ENCODE data around the gene TPX2. TPM values are rescaled to one million over a fixed set of nuclear protein-coding genes. Genes with fewer than 3 reads are reported as not detected.
A peak's percentile ranks its signal among the peaks of the same experiment; 100 is the strongest.

TPX2 gene
- total RNA-seq, 5 donors from 2014 or later (not counting 1 experiment from before 2014, with no cell fraction given): 0.99 to 3.0 (median 1.4) TPM

DNA sequence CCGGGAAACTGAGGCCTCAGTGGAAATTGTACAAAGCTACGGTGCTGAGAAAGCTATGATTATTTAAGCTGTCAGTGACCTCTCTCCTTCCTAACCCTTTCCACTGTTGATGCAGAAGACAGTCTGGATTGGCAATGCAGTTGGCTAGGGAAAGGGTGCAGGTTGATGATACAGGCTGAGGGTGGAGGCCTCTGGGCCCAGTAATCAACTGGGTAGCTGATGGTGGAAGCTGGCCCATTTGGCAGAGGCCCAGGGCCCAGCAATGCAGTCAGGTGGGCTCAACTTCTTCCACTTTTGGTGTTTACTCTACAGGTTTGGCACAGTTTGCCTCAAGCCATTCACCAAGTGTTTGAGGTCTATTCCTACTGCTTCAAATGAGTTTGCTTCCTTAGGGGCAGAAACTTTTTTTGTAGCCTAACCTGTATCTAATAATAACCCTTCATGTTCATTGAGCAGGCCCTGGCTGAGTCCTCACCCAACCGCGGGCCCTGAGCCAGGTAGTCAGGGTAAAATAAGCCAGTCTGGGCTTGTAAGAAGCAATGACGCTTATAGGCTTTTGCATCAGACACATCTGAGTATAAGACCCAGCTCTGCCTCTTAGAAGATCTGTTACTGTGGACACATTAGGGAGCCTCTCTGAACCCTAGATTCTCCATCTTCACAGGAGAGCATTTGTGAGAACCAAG is 28.5 kb upstream of the TPX2 start:
- H3K27ac Mint-ChIP-seq: peak overlapping the region; percentile 32 to 85
- no peak overlapping the region for H3K4me3 ChIP-seq (ENCODE audit: control insufficient read depth in 1 of 2, extremely low read depth in 1 of 2, low read length in 1 of 2)
- H3K27me3 Mint-ChIP-seq: no peaks in the 10 kb centered on the region
- peaks cover 0 to 37% of the 10 kb centered on the region in 2 experiments for H3K4me1 ChIP-seq (ENCODE audit: control insufficient read depth in 1 of 2, extremely low read depth in 1 of 2, insufficient read depth in 2 of 2, low read length in 2 of 2)
- no peaks in the 10 kb centered on the region for H3K27me3 ChIP-seq (replicated peaks in 1 of 2; ENCODE audit: control insufficient read depth in 2 of 2, extremely low read depth in 1 of 2, insufficient read depth in 2 of 2, low read length in 1 of 2)
- CTCF ChIA-PET: interaction anchor here (1.0 to 1.4 kb wide), 2 partner anchors 10 to 13 kb away, joined by 3 to 4 read pairs; no protein-coding TSS in a partner anchor
- no peaks in the 10 kb centered on the region for H3K9me3 ChIP-seq
- peaks cover 5 to 55% of the 10 kb centered on the region in 2 donors for H3K36me3 ChIP-seq (ENCODE audit: control insufficient read depth in 2 of 2, extremely low read depth in 1 of 2, insufficient read depth in 1 of 2, low read length in 1 of 2)
- no peak overlapping the region for H3K4me3 Mint-ChIP-seq
- H3K27ac ChIP-seq (ENCODE audit: low read length): no peak overlapping the region
- no peak for DNase-seq
- H3K9me3 Mint-ChIP-seq: no peaks in the 10 kb centered on the region
- POLR2A ChIA-PET: no interaction called here
- peaks cover 82 to 90% (median 84%) of the 10 kb centered on the region in 3 donors for H3K4me1 Mint-ChIP-seq
- H3K36me3 Mint-ChIP-seq: peaks cover 45% of the 10 kb centered on the region
- 86% methylated on average over 2 of the region's 5 CpGs for WGBS (ENCODE audit: insufficient coverage)
- ATAC-seq (replicated peaks in 1 of 4): no peak

- Histone ChIP-seq H3K36me3 (ENCODE audit: control insufficient read depth in 2 of 2, extremely low read depth in 1 of 2, insufficient read depth in 1 of 2, low read length in 1 of 2) (peaks cover 5 to 46% of the 10 kb centered on the region in 2 donors), H3K9me3 (no peaks in the 10 kb centered on the region), H3K27ac (ENCODE audit: low read length) (no peak overlapping the region), H3K27me3 (replicated peaks in 1 of 2; ENCODE audit: control insufficient read depth in 2 of 2, extremely low read depth in 1 of 2, insufficient read depth in 2 of 2, low read length in 1 of 2) (no peaks in the 10 kb centered on the region), H3K4me3 (ENCODE audit: control insufficient read depth in 1 of 2, extremely low read depth in 1 of 2, low read length in 1 of 2) (no peak overlapping the region), H3K4me1 (ENCODE audit: control insufficient read depth in 1 of 2, extremely low read depth in 1 of 2, insufficient read depth in 2 of 2, low read length in 2 of 2) (peaks cover 4 to 44% of the 10 kb centered on the region in 2 experiments)
- H3K4me3 Mint-ChIP-seq: peak overlapping the region in 1 of 3 donors; percentile 6
- ATAC-seq (replicated peaks in 1 of 4): no peak
- no peaks in the 10 kb centered on the region for H3K9me3 Mint-ChIP-seq
- CTCF ChIA-PET: interaction anchor here (0.8 to 1.6 kb wide), 3 partner anchors 12 to 50 kb away, joined by 3 to 8 read pairs (median 3); no protein-coding TSS in a partner anchor
- no peak for DNase-seq
- peak overlapping the region; percentile 43 to 85 for H3K27ac Mint-ChIP-seq
- peaks cover 48% of the 10 kb centered on the region for H3K36me3 Mint-ChIP-seq
- no peaks in the 10 kb centered on the region for H3K27me3 Mint-ChIP-seq
- POLR2A ChIA-PET: no interaction called here
- H3K4me1 Mint-ChIP-seq: peaks cover 82 to 91% (median 84%) of the 10 kb centered on the region in 3 donors
Measured at GRCh38 chr20:31711179-31712111, 27.6 kb upstream of the TPX2 start.

DNA sequence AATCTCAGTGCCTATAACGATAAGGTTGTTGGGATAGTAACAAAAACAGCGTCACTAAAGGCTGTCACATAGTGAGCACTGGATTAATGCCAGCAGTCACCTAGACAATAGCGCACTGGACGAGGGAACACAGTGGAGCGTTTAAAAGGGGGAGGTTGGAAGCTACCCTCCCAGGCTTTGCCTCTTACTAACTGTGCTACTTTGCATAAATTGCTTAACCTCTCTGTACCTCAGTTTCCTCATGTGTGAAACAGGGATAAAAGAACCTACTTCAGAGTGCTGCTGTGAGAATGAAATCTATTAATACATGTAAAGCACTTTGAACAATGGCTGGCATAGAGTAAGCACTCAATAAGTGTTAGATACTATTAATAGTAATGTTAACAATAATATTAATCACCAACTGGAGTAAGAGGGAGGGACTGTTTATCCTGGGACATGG is 27.0 kb upstream of the TPX2 start:
- CTCF ChIA-PET: interaction anchor here in 1 of 2 donors (0.8 to 1.6 kb wide), 2 partner anchors 12 to 50 kb away, joined by 3 to 8 read pairs; no protein-coding TSS in a partner anchor
- H3K9me3 Mint-ChIP-seq: no peaks in the 10 kb centered on the region
- Histone ChIP-seq H3K4me3 (ENCODE audit: control insufficient read depth in 1 of 2, extremely low read depth in 1 of 2, low read length in 1 of 2) (no peak overlapping the region), H3K9me3 (no peaks in the 10 kb centered on the region), H3K36me3 (ENCODE audit: control insufficient read depth in 2 of 2, extremely low read depth in 1 of 2, insufficient read depth in 1 of 2, low read length in 1 of 2) (peaks cover 2 to 40% of the 10 kb centered on the region in 2 donors), H3K27ac (ENCODE audit: low read length) (no peak overlapping the region), H3K4me1 (ENCODE audit: control insufficient read depth in 1 of 2, extremely low read depth in 1 of 2, insufficient read depth in 2 of 2, low read length in 2 of 2) (peaks cover 8 to 47% of the 10 kb centered on the region in 2 experiments), H3K27me3 (replicated peaks in 1 of 2; ENCODE audit: control insufficient read depth in 2 of 2, extremely low read depth in 1 of 2, insufficient read depth in 2 of 2, low read length in 1 of 2) (no peaks in the 10 kb centered on the region)
- H3K36me3 Mint-ChIP-seq: peaks cover 41% of the 10 kb centered on the region
- ATAC-seq (replicated peaks in 1 of 4) (no peak), DNase-seq (no peak)
- POLR2A ChIA-PET: no interaction called here
- H3K4me1 Mint-ChIP-seq: peaks cover 82 to 91% (median 85%) of the 10 kb centered on the region in 3 donors
- peak overlapping the region in 1 of 3 donors; percentile 6 for H3K4me3 Mint-ChIP-seq
- no CpG with 5 or more reads among the region's 5 CpGs for WGBS (ENCODE audit: insufficient coverage)
- no peaks in the 10 kb centered on the region for H3K27me3 Mint-ChIP-seq
- H3K27ac Mint-ChIP-seq: peak overlapping the region; percentile 24 to 43

GRCh38 chr20:31712564-31713311 is 26.4 kb upstream of the TPX2 start:
- ChIA-PET CTCF (interaction anchor here in 1 of 2 donors (1.5 to 1.6 kb wide), 2 partner anchors 9 to 51 kb away, joined by 4 to 8 read pairs; no protein-coding TSS in a partner anchor), POLR2A (no interaction called here)
- ATAC-seq (replicated peaks in 1 of 4) (no peak), DNase-seq (no peak)
- H3K9me3 ChIP-seq: no peaks in the 10 kb centered on the region
- Mint-ChIP-seq H3K9me3 (no peaks in the 10 kb centered on the region), H3K36me3 (peaks cover 38% of the 10 kb centered on the region), H3K4me1 (peaks cover 87 to 93% (median 91%) of the 10 kb centered on the region in 3 donors), H3K27ac (peak overlapping the region; percentile 62 to 83), H3K4me3 (no peak overlapping the region), H3K27me3 (no peaks in the 10 kb centered on the region)
- H3K36me3 ChIP-seq (ENCODE audit: control insufficient read depth in 2 of 2, extremely low read depth in 1 of 2, insufficient read depth in 1 of 2, low read length in 1 of 2): peaks cover 2 to 37% of the 10 kb centered on the region in 2 donors
- no peak overlapping the region for H3K27ac ChIP-seq (ENCODE audit: low read length)
- no peak overlapping the region for H3K4me3 ChIP-seq (ENCODE audit: control insufficient read depth in 1 of 2, extremely low read depth in 1 of 2, low read length in 1 of 2)
- peaks cover 10 to 52% of the 10 kb centered on the region in 2 experiments for H3K4me1 ChIP-seq (ENCODE audit: control insufficient read depth in 1 of 2, extremely low read depth in 1 of 2, insufficient read depth in 2 of 2, low read length in 2 of 2)
- 80% methylated on average over 3 of the region's 8 CpGs for whole genome bisulfite sequencing (ENCODE audit: insufficient coverage)
- no peaks in the 10 kb centered on the region for H3K27me3 ChIP-seq (replicated peaks in 1 of 2; ENCODE audit: control insufficient read depth in 2 of 2, extremely low read depth in 1 of 2, insufficient read depth in 2 of 2, low read length in 1 of 2)

GRCh38 chr20:31713312-31714273 is 25.5 kb upstream of the TPX2 start:
- H3K4me1 Mint-ChIP-seq: peaks cover 86 to 94% (median 92%) of the 10 kb centered on the region in 3 donors
- CTCF ChIA-PET: interaction anchor here in 1 of 2 donors (1.5 to 2.3 kb wide), 2 partner anchors 8 to 10 kb away, joined by 4 to 8 read pairs; no protein-coding TSS in a partner anchor
- peak overlapping the region; percentile 62 to 83 for H3K27ac Mint-ChIP-seq
- no peak overlapping the region for H3K4me3 Mint-ChIP-seq
- DNase-seq (no peak), ATAC-seq (replicated peaks in 1 of 4) (no peak)
- Histone ChIP-seq H3K4me1 (ENCODE audit: control insufficient read depth in 1 of 2, extremely low read depth in 1 of 2, insufficient read depth in 2 of 2, low read length in 2 of 2) (peaks cover 15 to 53% of the 10 kb centered on the region in 2 experiments), H3K9me3 (no peaks in the 10 kb centered on the region), H3K4me3 (ENCODE audit: control insufficient read depth in 1 of 2, extremely low read depth in 1 of 2, low read length in 1 of 2) (no peak overlapping the region), H3K36me3 (ENCODE audit: control insufficient read depth in 2 of 2, extremely low read depth in 1 of 2, insufficient read depth in 1 of 2, low read length in 1 of 2) (peaks cover 0 to 33% of the 10 kb centered on the region in 2 donors), H3K27ac (ENCODE audit: low read length) (no peak overlapping the region), H3K27me3 (replicated peaks in 1 of 2; ENCODE audit: control insufficient read depth in 2 of 2, extremely low read depth in 1 of 2, insufficient read depth in 2 of 2, low read length in 1 of 2) (no peaks in the 10 kb centered on the region)
- POLR2A ChIA-PET: no interaction called here
- WGBS (ENCODE audit: insufficient coverage): 73% methylated on average over 5 of the region's 9 CpGs
- H3K27me3 Mint-ChIP-seq: no peaks in the 10 kb centered on the region
- peaks cover 38% of the 10 kb centered on the region for H3K36me3 Mint-ChIP-seq
- no peaks in the 10 kb centered on the region for H3K9me3 Mint-ChIP-seq

All from T-cell (primary cell).